Neutrophil (primary cell): ENCODE measurements around the gene NIPSNAP2.
"Not testable (repeated sequence)": the region's sequence is repeated elsewhere in the genome, so short reads cannot be mapped to it uniquely, and the experiment has no call there.

Experiments
- H3K27ac ChIP-seq: fragments of 200-600 bp; sonication (generic); 2 replicates; pipeline ENCODE4 v1.5.1; 2016; ENCODE audit warnings: mild to moderate bottlenecking, moderate library complexity
- H3K27me3 ChIP-seq: fragments of 200-600 bp; sonication (generic); 2 replicates; pipeline ENCODE4 v1.6.0; 2016; ENCODE audit warnings: mild to moderate bottlenecking
- H3K36me3 ChIP-seq: fragments of 200-600 bp; sonication (generic); 2 replicates; pipeline ENCODE4 v1.5.1; 2017
- H3K4me1 ChIP-seq, 2 experiments: fragments of 200-600 bp in 1 of 2; sonication (generic) in 1 of 2; 1 replicate in 1 of 2; 2 replicates in 1 of 2; pipeline versions ENCODE4 v1.5.1 to v1.6.1; 2013 to 2016; ENCODE audit warnings: low read depth in 1 of 2, low read length in 1 of 2, mild to moderate bottlenecking in 1 of 2, moderate library complexity in 1 of 2; ENCODE audit not compliant: control insufficient read depth in 1 of 2, insufficient read depth in 1 of 2
- H3K4me3 ChIP-seq, 2 experiments: fragments of 200-600 bp in 1 of 2; sonication (generic) in 1 of 2; 1 replicate in 1 of 2; 2 replicates in 1 of 2; pipeline ENCODE4 v1.5.1; 2013 to 2016; ENCODE audit warnings: low read depth in 1 of 2, low read length in 1 of 2, mild to moderate bottlenecking in 1 of 2, moderate library complexity in 1 of 2
- H3K9me3 ChIP-seq: fragments of 200-600 bp; sonication (generic); 2 replicates; pipeline ENCODE4 v1.5.1; 2016
- TF ChIP-seq, protein P1 (sequence below): fragments of 200-600 bp; sonication (generic); IDR thresholded peaks from 2 replicates; pipeline ENCODE4 v1.5.1; 2016; ENCODE audit warnings: antibody characterized with exemption

NIPSNAP2 gene

DNA sequence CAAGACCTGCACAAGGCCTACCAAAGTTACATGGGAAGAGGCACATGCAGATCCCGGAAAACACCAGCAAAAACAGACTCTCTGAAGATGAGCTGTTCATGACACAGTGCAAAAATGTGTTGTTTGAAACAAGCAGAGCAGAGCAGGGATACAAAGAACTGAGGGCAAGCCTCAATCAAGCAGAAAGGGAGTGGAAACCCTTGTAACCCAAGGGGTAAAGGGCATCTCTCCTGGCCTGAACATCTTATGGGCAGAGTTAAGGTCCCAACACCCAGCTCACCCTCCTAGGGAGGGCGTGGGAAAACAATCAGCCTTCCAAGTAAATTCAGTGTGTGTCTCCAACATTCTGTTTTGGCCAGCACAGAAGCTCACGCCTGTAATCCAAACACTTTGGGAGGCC, 76.3 kb downstream of the NIPSNAP2 start:
- Histone ChIP-seq H3K9me3 (no peaks in the 10 kb centered on the region), H3K36me3 (no peaks in the 10 kb centered on the region), H3K4me1 (peaks cover 3 to 4% of the 10 kb centered on the region in 2 experiments), H3K27me3 (no peaks in the 10 kb centered on the region), H3K4me3 (no peak overlapping the region), H3K27ac (no peak overlapping the region)
- TF ChIP-seq, protein P1, sequence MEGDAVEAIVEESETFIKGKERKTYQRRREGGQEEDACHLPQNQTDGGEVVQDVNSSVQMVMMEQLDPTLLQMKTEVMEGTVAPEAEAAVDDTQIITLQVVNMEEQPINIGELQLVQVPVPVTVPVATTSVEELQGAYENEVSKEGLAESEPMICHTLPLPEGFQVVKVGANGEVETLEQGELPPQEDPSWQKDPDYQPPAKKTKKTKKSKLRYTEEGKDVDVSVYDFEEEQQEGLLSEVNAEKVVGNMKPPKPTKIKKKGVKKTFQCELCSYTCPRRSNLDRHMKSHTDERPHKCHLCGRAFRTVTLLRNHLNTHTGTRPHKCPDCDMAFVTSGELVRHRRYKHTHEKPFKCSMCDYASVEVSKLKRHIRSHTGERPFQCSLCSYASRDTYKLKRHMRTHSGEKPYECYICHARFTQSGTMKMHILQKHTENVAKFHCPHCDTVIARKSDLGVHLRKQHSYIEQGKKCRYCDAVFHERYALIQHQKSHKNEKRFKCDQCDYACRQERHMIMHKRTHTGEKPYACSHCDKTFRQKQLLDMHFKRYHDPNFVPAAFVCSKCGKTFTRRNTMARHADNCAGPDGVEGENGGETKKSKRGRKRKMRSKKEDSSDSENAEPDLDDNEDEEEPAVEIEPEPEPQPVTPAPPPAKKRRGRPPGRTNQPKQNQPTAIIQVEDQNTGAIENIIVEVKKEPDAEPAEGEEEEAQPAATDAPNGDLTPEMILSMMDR, result no peak

DNA sequence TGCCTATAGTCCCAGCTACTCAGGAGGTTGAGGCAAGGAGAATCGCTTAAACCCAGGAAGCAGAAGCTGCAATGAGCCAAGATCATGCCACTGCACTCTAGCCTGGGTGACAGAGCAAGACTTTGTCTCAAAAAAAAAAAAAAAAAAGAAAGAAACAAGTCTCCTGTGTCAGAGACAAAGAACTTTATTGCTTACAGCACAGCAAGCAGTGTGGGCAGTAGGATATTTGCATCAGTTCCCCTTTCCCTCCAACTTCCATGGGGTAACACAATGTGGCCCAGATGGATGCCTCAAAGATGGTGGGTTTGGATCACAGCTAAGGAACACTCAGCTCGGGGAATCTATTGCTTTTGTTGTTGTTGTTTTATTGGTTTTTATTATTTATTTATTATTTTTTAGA, 81.4 kb downstream of the NIPSNAP2 start:
- H3K4me3 ChIP-seq, H3K36me3 ChIP-seq, H3K9me3 ChIP-seq, H3K27me3 ChIP-seq, H3K4me1 ChIP-seq, H3K27ac ChIP-seq: not testable (repeated sequence)

DNA sequence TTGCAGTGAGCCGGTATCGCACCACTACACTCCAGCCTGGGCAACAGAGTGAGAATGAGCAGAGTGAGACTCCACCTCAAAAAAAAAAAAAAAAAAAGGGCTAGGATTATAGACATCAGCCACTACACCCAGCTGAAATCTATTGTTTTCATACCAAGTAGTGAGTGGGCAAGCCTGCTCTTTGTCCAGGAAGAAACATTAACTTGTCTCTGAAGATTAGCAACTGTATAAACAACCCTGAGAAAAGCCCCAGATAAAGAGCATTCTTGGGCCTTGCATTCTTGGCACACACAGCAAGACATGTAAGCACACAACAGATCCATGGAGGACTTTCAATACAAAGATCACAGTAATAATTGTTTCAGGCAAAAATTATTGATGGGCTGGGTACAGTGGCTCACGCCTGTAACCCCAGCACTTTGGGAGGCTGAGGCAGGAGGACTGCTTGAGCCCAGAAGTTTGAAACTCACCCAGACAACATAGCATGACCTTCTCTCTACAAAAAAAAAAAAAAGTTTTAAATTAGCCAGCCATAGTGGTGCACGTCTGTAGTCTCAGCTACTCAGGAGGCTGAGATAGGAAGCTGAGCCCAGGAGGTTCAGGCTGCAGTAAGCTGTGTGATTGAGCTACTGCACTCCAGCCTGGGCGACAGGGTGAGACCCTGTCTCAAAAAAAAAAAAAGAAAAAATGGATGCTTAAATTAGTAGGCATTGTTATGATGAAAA, 82.5 kb downstream of the NIPSNAP2 start:
- Histone ChIP-seq H3K4me1 (peaks cover 9 to 10% of the 10 kb centered on the region in 2 experiments), H3K36me3 (no peaks in the 10 kb centered on the region), H3K4me3 (no peak overlapping the region), H3K9me3 (no peaks in the 10 kb centered on the region), H3K27ac (no peak overlapping the region), H3K27me3 (no peaks in the 10 kb centered on the region)
- TF ChIP-seq, protein P1, result no peak

DNA sequence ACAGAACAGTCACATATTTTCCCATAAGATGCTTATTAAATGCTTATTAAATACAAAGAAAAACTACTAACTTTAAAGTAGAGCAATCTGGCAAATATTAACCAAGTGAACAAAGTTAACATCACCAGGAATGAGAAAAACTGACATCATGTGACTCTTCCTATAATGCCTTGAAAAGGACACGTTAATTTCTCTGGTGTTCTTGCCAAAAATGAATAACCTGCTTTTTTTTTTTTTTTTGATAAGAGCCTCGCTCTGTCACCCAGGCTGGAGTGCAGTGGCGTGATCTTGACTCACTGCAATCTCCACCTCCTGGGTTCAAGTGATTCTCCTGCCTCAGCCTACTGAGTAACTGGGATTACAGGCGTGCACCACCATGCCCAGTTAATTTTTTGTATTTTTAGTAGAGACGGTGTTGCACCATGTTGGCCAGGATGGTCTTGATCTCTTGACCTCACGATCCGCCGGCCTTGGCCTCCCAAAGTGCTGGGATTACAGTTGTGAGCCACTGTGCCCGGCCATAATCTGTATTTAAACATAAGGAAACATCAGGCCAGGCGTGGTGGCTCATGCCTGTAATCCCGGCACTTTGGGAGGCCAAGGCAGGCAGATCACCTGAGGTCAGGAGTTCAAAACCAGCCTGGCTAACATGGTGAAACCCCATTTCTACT, 83.2 kb downstream of the NIPSNAP2 start:
- peaks cover 15 to 16% of the 10 kb centered on the region in 2 experiments for H3K4me1 ChIP-seq
- H3K27ac ChIP-seq, H3K36me3 ChIP-seq, H3K9me3 ChIP-seq, H3K27me3 ChIP-seq, H3K4me3 ChIP-seq: not testable (repeated sequence)

DNA sequence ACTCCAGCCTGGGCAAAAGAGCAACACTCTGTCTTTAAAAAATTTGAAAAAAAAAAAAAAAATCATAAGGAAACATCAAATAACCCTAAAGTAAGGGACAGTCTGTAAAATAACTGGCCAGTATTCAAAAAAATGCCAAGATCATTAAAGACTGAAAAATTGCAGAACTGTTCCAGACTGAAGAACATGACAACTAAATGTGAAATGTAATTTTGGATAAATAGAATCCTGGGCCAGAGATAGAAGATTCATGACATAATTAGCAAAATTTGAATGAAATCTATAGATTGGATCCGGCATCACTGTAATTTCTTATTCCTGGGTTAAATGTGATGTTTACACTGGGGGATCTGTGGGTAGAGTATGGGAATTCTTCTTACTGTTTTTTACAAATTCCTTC, 83.9 kb downstream of the NIPSNAP2 start:
- H3K27ac ChIP-seq, result no peak overlapping the region
- TF ChIP-seq, protein P1, result no peak

DNA sequence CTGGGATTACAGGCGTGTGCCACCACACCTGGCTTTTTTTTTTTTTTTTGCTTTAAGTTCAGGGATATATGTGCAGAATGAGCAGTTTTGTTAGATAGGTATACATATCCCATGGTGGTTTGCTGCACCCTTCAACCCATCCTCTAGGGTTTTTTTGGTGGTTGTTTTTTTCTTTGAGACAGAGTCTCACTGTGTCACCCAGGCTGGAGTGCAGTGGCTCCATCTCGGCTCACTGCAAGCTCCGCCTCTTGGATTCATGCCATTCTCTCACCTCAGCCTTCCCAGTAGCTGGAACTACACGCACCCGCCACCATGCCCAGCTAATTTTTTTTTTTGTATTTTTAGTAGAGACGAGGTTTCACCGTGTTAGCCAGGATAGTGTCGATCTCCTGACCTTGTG, 84.4 kb downstream of the NIPSNAP2 start:
- H3K36me3 ChIP-seq, H3K9me3 ChIP-seq, H3K27ac ChIP-seq, H3K27me3 ChIP-seq, H3K4me3 ChIP-seq: not testable (repeated sequence)
- H3K4me1 ChIP-seq, result peaks cover 15 to 17% of the 10 kb centered on the region in 2 experiments

More for the DNA sequence above, 83.9 kb downstream of the NIPSNAP2 start:
- peaks cover 15 to 17% of the 10 kb centered on the region in 2 experiments for H3K4me1 ChIP-seq
- H3K27me3 ChIP-seq, result no peaks in the 10 kb centered on the region
- no peaks in the 10 kb centered on the region for H3K36me3 ChIP-seq
- no peak overlapping the region for H3K4me3 ChIP-seq
- H3K9me3 ChIP-seq, result no peaks in the 10 kb centered on the region
